Mesenchymal stem cell (in vitro differentiated cells and primary cell): ENCODE data around the gene HBD. TPM values are rescaled to one million over a fixed set of nuclear protein-coding genes. Genes with fewer than 3 reads are reported as not detected.

ENCODE experiments used
- DNase-seq: peaks from one replicate; pipeline ENCODE4 v3.0.0-alpha.2; 2013
- H2AFZ ChIP-seq: one replicate; pipeline ENCODE4 v1.6.1; 2013; ENCODE audit warnings: low read depth, mild to moderate bottlenecking, control low read depth, inconsistent platforms, low read length, moderate library complexity
- H2AK5ac ChIP-seq: 2 replicates; pipeline ENCODE4 v1.6.1; 2013; ENCODE audit warnings: low read length, moderate library complexity, mild to moderate bottlenecking, inconsistent platforms; ENCODE audit not compliant: severe bottlenecking
- H2BK120ac ChIP-seq: one replicate; pipeline ENCODE4 v1.6.1; 2013; ENCODE audit warnings: low read depth, mild to moderate bottlenecking, inconsistent platforms, low read length, moderate library complexity
- H2BK12ac ChIP-seq, 2 experiments: one replicate each; pipeline ENCODE4 v1.6.1; 2013; ENCODE audit warnings: inconsistent platforms in 2 of 2, low read length in 2 of 2, mild to moderate bottlenecking in 2 of 2, moderate library complexity in 2 of 2, control low read depth in 1 of 2
- H2BK15ac ChIP-seq: one replicate; pipeline ENCODE4 v1.6.1; 2013; ENCODE audit warnings: mild to moderate bottlenecking, low read depth, inconsistent platforms; ENCODE audit not compliant: poor library complexity, severe bottlenecking
- H2BK5ac ChIP-seq: 2 replicates; pipeline ENCODE4 v1.6.1; 2013; ENCODE audit warnings: low read depth, mild to moderate bottlenecking, low read length, control low read depth, inconsistent platforms; ENCODE audit not compliant: poor library complexity, severe bottlenecking
- H3K14ac ChIP-seq, 2 experiments: one replicate each; pipeline ENCODE4 v1.6.1; 2013; ENCODE audit warnings: inconsistent platforms in 2 of 2, low read length in 2 of 2, control low read depth in 1 of 2, mild to moderate bottlenecking in 1 of 2, moderate library complexity in 1 of 2
- H3K18ac ChIP-seq, 2 experiments: one replicate each; pipeline ENCODE4 v1.6.1; 2013; ENCODE audit warnings: inconsistent platforms in 2 of 2, low read length in 2 of 2, control low read depth in 1 of 2, low read depth in 1 of 2, mild to moderate bottlenecking in 1 of 2
- H3K23ac ChIP-seq, 2 experiments: one replicate each; pipeline ENCODE4 v1.6.1; 2013; ENCODE audit warnings: inconsistent platforms in 2 of 2, low read length in 2 of 2, mild to moderate bottlenecking in 2 of 2, moderate library complexity in 2 of 2, control low read depth in 1 of 2
- H3K27ac ChIP-seq: 2 replicates; pipeline ENCODE4 v1.5.1; 2013; ENCODE audit warnings: mild to moderate bottlenecking, moderate library complexity, low read length, control low read depth, inconsistent platforms; ENCODE audit not compliant: poor library complexity, severe bottlenecking
- H3K27me3 ChIP-seq, 2 experiments: 2 replicates each; pipeline versions ENCODE4 v1.6.1 to v1.7.0; 2013; ENCODE audit warnings: low read length in 2 of 2, mild to moderate bottlenecking in 2 of 2, moderate library complexity in 2 of 2, control low read depth in 1 of 2, inconsistent platforms in 1 of 2; ENCODE audit not compliant: control insufficient read depth in 1 of 2, insufficient read depth in 1 of 2
- H3K36me3 ChIP-seq, 2 experiments: 2 replicates each; pipeline versions ENCODE4 v1.6.1 to v1.7.0; 2013; ENCODE audit warnings: low read length in 2 of 2, control low read depth in 1 of 2, inconsistent platforms in 1 of 2, low read depth in 1 of 2, mild to moderate bottlenecking in 1 of 2; ENCODE audit not compliant: insufficient read depth in 2 of 2, control insufficient read depth in 1 of 2
- H3K4ac ChIP-seq, 2 experiments: one replicate each; pipeline ENCODE4 v1.6.1; 2013; ENCODE audit warnings: inconsistent platforms in 2 of 2, low read length in 2 of 2, mild to moderate bottlenecking in 2 of 2, moderate library complexity in 2 of 2, control low read depth in 1 of 2, low read depth in 1 of 2
- H3K4me1 ChIP-seq: 2 replicates; pipeline ENCODE4 v1.6.1; 2013; ENCODE audit warnings: low read depth, low read length, control low read depth; ENCODE audit not compliant: control insufficient read depth, insufficient read depth
- H3K4me2 ChIP-seq: 2 replicates; pipeline ENCODE4 v1.6.1; 2013; ENCODE audit warnings: low read length, mild to moderate bottlenecking, inconsistent platforms; ENCODE audit not compliant: poor library complexity, severe bottlenecking
- H3K4me3 ChIP-seq, 2 experiments: 2 replicates each; pipeline versions ENCODE4 v1.5.1 to v1.7.0; 2013; ENCODE audit warnings: low read length in 2 of 2, mild to moderate bottlenecking in 2 of 2, control low read depth in 1 of 2, low read depth in 1 of 2; ENCODE audit not compliant: insufficient read depth in 1 of 2
- H3K79me1 ChIP-seq: replicated peaks from 2 replicates; pipeline ENCODE4 v1.6.1; 2013; ENCODE audit warnings: mild to moderate bottlenecking, control low read depth, low read length, inconsistent platforms; ENCODE audit not compliant: poor library complexity, severe bottlenecking
- H3K9ac ChIP-seq: 2 replicates; pipeline ENCODE4 v1.7.0; 2013; ENCODE audit warnings: mild to moderate bottlenecking, low read length, moderate library complexity
- H3K9me3 ChIP-seq: 2 replicates; pipeline ENCODE4 v1.7.0; 2013; ENCODE audit warnings: mild to moderate bottlenecking, low read length; ENCODE audit not compliant: control insufficient read depth
- H4K8ac ChIP-seq: one replicate; pipeline ENCODE4 v1.6.1; 2013; ENCODE audit warnings: inconsistent platforms, mild to moderate bottlenecking, low read length, moderate library complexity
- H4K91ac ChIP-seq: one replicate; pipeline ENCODE4 v1.6.1; 2013; ENCODE audit warnings: mild to moderate bottlenecking, low read length, inconsistent platforms
- WGBS: methylation state at CpG from one replicate; pipeline ENCODE4 v1.1.7; 2013; ENCODE audit warnings: mixed read lengths; 5-methylcytosine and 5-hydroxymethylcytosine counted together
- polyA plus RNA-seq, 2 experiments: library from polyadenylated mRNA; stranded (reverse); fragments of 200-250 nt; gene quantifications; one replicate each; pipeline ENCODE4 v1.2.3, GENCODE V29; 2013

HBD gene
- polyA plus RNA-seq (2013, experiment 1 of 2) = 0.10 TPM
- polyA plus RNA-seq (2013, experiment 2 of 2) = 0.29 TPM

- no peak within 1 kb of the TSS for H2BK5ac ChIP-seq
- H4K91ac ChIP-seq = no peak within 1 kb of the TSS
- no peak within 1 kb of the TSS for H4K8ac ChIP-seq
- H3K9me3 ChIP-seq = no peaks in the 10 kb centered on the region
- H3K79me1 ChIP-seq = no peaks in the 10 kb centered on the region
- H3K18ac ChIP-seq = peak within 1 kb of the TSS in 1 of 2 experiments; percentile 28
- no peak within 1 kb of the TSS for H3K4me3 ChIP-seq
- no peak within 1 kb of the TSS for H2AFZ ChIP-seq
- no peak within 1 kb of the TSS for H2AK5ac ChIP-seq
- H2BK12ac ChIP-seq = no peak within 1 kb of the TSS
- H3K23ac ChIP-seq = no peak within 1 kb of the TSS
- no peak within 1 kb of the TSS for H3K4me2 ChIP-seq
- DNase-seq = peak; percentile 67
- no peak within 1 kb of the TSS for H2BK120ac ChIP-seq
- no peak within 1 kb of the TSS for H3K14ac ChIP-seq
- no peaks in the 10 kb centered on the region for H3K27me3 ChIP-seq
- H3K4ac ChIP-seq = no peak within 1 kb of the TSS
- peaks cover 2% of the 10 kb centered on the region for H3K4me1 ChIP-seq
- H2BK15ac ChIP-seq = no peak within 1 kb of the TSS
- no CpG with 5 or more reads among the region's 2 CpGs for WGBS
- no peak within 1 kb of the TSS for H3K27ac ChIP-seq
- no peak within 1 kb of the TSS for H3K9ac ChIP-seq
- H3K36me3 ChIP-seq = no peaks in the 10 kb centered on the region
Measured at GRCh38 chr11:5234381-5234834, at the start of gene HBD. Gene HBD (minus strand): TSS chr11:5234483. CDS start chr11:5234433, 50 bp downstream.

GRCh38 chr11:5283882-5284281 is 49.6 kb upstream of the HBD start:
- Histone ChIP-seq H3K9ac (no peak overlapping the region), H3K9me3 (no peaks in the 10 kb centered on the region), H3K4me1 (peaks cover 3% of the 10 kb centered on the region), H4K8ac (no peak overlapping the region), H3K18ac (no peak overlapping the region), H2BK120ac (no peak overlapping the region), H3K27ac (no peak overlapping the region), H2AK5ac (no peak overlapping the region), H2BK15ac (no peak overlapping the region), H3K4me3 (no peak overlapping the region), H4K91ac (no peak overlapping the region), H3K23ac (no peak overlapping the region), H2AFZ (no peak overlapping the region), H2BK5ac (no peak overlapping the region), H2BK12ac (no peak overlapping the region), H3K4ac (no peak overlapping the region), H3K36me3 (no peaks in the 10 kb centered on the region), H3K79me1 (no peaks in the 10 kb centered on the region), H3K4me2 (no peak overlapping the region), H3K27me3 (no peaks in the 10 kb centered on the region), H3K14ac (no peak overlapping the region)
- no peak for DNase-seq
- 96% methylated on average over 1 of the region's 1 CpG for WGBS

GRCh38 chr11:5283086-5283485 is 48.8 kb upstream of the HBD start:
- no peak overlapping the region for H3K4me2 ChIP-seq
- no peak overlapping the region for H3K9ac ChIP-seq
- no peak overlapping the region for H2BK5ac ChIP-seq
- H3K4ac ChIP-seq = no peak overlapping the region
- H3K36me3 ChIP-seq = no peaks in the 10 kb centered on the region
- no peak overlapping the region for H3K18ac ChIP-seq
- H2BK15ac ChIP-seq = no peak overlapping the region
- H2BK120ac ChIP-seq = no peak overlapping the region
- WGBS = 100% methylated on average over 2 of the region's 3 CpGs
- peak overlapping the region in 1 of 2 experiments; percentile 6 for H2BK12ac ChIP-seq
- H2AFZ ChIP-seq = no peak overlapping the region
- H3K4me1 ChIP-seq = peaks cover 3% of the 10 kb centered on the region
- H3K9me3 ChIP-seq = no peaks in the 10 kb centered on the region
- no peak overlapping the region for H3K14ac ChIP-seq
- H4K91ac ChIP-seq = no peak overlapping the region
- no peak for DNase-seq
- H4K8ac ChIP-seq = no peak overlapping the region
- H2AK5ac ChIP-seq = no peak overlapping the region
- no peaks in the 10 kb centered on the region for H3K27me3 ChIP-seq
- no peak overlapping the region for H3K4me3 ChIP-seq
- no peaks in the 10 kb centered on the region for H3K79me1 ChIP-seq
- H3K23ac ChIP-seq = no peak overlapping the region
- H3K27ac ChIP-seq = no peak overlapping the region

- no peak overlapping the region for H3K23ac ChIP-seq
- peaks cover 3% of the 10 kb centered on the region for H3K4me1 ChIP-seq
- no peak overlapping the region for H3K4me2 ChIP-seq
- 79% methylated on average over 2 of the region's 2 CpGs for WGBS
- H3K4ac ChIP-seq = no peak overlapping the region
- DNase-seq = no peak
- no peak overlapping the region for H2BK5ac ChIP-seq
- no peak overlapping the region for H2AK5ac ChIP-seq
- no peaks in the 10 kb centered on the region for H3K79me1 ChIP-seq
- H3K9me3 ChIP-seq = no peaks in the 10 kb centered on the region
- no peak overlapping the region for H4K91ac ChIP-seq
- H4K8ac ChIP-seq = no peak overlapping the region
- no peak overlapping the region for H3K18ac ChIP-seq
- no peak overlapping the region for H3K14ac ChIP-seq
- no peak overlapping the region for H2BK12ac ChIP-seq
- H3K9ac ChIP-seq = no peak overlapping the region
- H3K36me3 ChIP-seq = no peaks in the 10 kb centered on the region
- no peak overlapping the region for H2BK15ac ChIP-seq
- H3K4me3 ChIP-seq = no peak overlapping the region
- no peak overlapping the region for H3K27ac ChIP-seq
- H3K27me3 ChIP-seq = no peaks in the 10 kb centered on the region
- H2AFZ ChIP-seq = no peak overlapping the region
- no peak overlapping the region for H2BK120ac ChIP-seq
Measured at GRCh38 chr11:5282628-5283027, 48.3 kb upstream of the HBD start.
